Caco-2 (cell line): Measurements from ENCODE around the gene GRM4. TPM values are rescaled to one million over a fixed set of nuclear protein-coding genes. Genes with fewer than 3 reads are reported as not detected.

ENCODE experiments used
- BruUV-seq: library from RNA; stranded (reverse); fragments of 400-500 nt; replicated peaks from 2 replicates; lab custom pipeline; 2021; lab: Mats Ljungman, UMichigan
- CTCF ChIA-PET: fragments of 300-600 bp; sonication (Branson Sonifier 250); formaldehyde crosslinking; loops from one replicate; lab custom pipeline; 2022; ENCODE audit warnings: antibody characterized with exemption; lab: Charles Lee
- POLR2A ChIA-PET: fragments of 300-600 bp; sonication (Branson Sonifier 250); formaldehyde crosslinking; loops from one replicate; lab custom pipeline; 2022; ENCODE audit warnings: antibody characterized with exemption; lab: Charles Lee
- DNase-seq, 2 experiments: peaks; one replicate each; pipeline versions ENCODE4 v3.0.0 to v3.0.0-alpha.2; 2020 to 2022
- H3K27me3 ChIP-seq: replicated peaks from 2 replicates; pipeline ENCODE4 v1.6.0; 2011; ENCODE audit warnings: low read length; ENCODE audit not compliant: control insufficient read depth, insufficient read depth
- H3K36me3 ChIP-seq: 2 replicates; pipeline ENCODE4 v1.5.1; 2011; ENCODE audit warnings: low read length; ENCODE audit not compliant: control insufficient read depth, insufficient read depth
- H3K4me1 ChIP-seq: fragments of 250-450 bp; sonication (Bioruptor Pico); 2 replicates; pipeline ENCODE4 v1.5.1; 2020; ENCODE audit warnings: mild to moderate bottlenecking
- H3K4me3 ChIP-seq: 2 replicates; pipeline ENCODE4 v1.5.1; 2011; ENCODE audit warnings: low read depth, mild to moderate bottlenecking, control low read depth, low read length
- H3K9me3 ChIP-seq: fragments of 250-450 bp; sonication (Bioruptor Pico); 2 replicates; pipeline ENCODE4 v1.5.1; 2020; ENCODE audit warnings: mild to moderate bottlenecking, moderate library complexity
- H3K27ac Mint-ChIP-seq: one replicate; pipeline ENCODE4 v1.8.0; 2022; ENCODE audit warnings: mixed read lengths; ENCODE audit not compliant: unreplicated experiment
- H3K27me3 Mint-ChIP-seq: one replicate; pipeline ENCODE4 v1.8.0; 2022; ENCODE audit warnings: mixed read lengths; ENCODE audit not compliant: insufficient read depth, unreplicated experiment
- H3K36me3 Mint-ChIP-seq: one replicate; pipeline ENCODE4 v1.8.0; 2022; ENCODE audit warnings: mild to moderate bottlenecking, mixed read lengths; ENCODE audit not compliant: insufficient read depth, unreplicated experiment
- H3K4me1 Mint-ChIP-seq: one replicate; pipeline ENCODE4 v1.8.0; 2022; ENCODE audit warnings: low read depth, mixed read lengths; ENCODE audit not compliant: unreplicated experiment
- H3K4me3 Mint-ChIP-seq: one replicate; pipeline ENCODE4 v1.8.0; 2022; ENCODE audit warnings: mild to moderate bottlenecking, moderate library complexity, mixed read lengths; ENCODE audit not compliant: unreplicated experiment
- H3K9me3 Mint-ChIP-seq: one replicate; pipeline ENCODE4 v1.8.0; 2022; ENCODE audit warnings: mixed read lengths; ENCODE audit not compliant: unreplicated experiment
- intact Hi-C: fragments of 100-400 bp; cut with micrococcal nuclease; formaldehyde crosslinking; loops from one replicate; pipeline ENCODE4 v1.10.0; 2022; ENCODE audit not compliant: unreplicated experiment
- total RNA-seq: library from RNA; stranded (reverse); gene quantifications from 2 replicates; pipeline ENCODE4 v1.2.3, GENCODE V29; 2022
- TF ChIP-seq, protein P1 (sequence below), 2 experiments: fragments of 200-600 bp in 1 of 2; IDR thresholded peaks; 1 replicate in 1 of 2; 2 replicates in 1 of 2; pipeline versions ENCODE4 v1.5.1 to v1.8.0; 2011 to 2022; ENCODE audit warnings: antibody characterized with exemption in 1 of 2, control low read depth in 1 of 2, inconsistent platforms in 1 of 2, low read depth in 1 of 2, low read length in 1 of 2, mild to moderate bottlenecking in 1 of 2, moderate library complexity in 1 of 2; ENCODE audit not compliant: insufficient read depth in 1 of 2, severe bottlenecking in 1 of 2, unreplicated experiment in 1 of 2

Gene GRM4
- total RNA-seq, 1 experiment from 2014 or later = 0.09 TPM

DNA sequence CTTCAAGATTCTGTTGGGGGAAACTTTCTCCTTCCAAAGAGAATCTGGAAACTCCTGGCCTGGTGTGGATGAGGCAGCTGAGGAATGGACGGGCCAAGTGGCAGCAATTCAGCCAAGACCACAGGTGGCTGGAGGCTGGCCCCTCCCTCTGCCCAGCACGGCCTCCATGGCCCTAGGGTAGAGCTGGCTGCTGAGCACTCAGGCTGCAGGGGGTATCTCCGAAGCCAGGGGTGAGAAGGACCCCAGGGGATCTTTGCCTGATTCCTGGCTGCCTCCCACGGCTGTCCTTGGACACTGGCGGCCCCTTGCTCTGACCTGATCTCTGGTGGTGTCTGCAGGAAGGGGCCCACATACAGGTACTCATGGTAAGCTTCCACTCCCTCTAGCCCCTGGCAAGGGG is 39.0 kb downstream of the GRM4 start:
- Mint-ChIP-seq H3K9me3 (no peaks in the 10 kb centered on the region), H3K4me3 (no peak overlapping the region), H3K27ac (no peak overlapping the region), H3K36me3 (no peaks in the 10 kb centered on the region), H3K4me1 (peaks cover 5% of the 10 kb centered on the region), H3K27me3 (peaks cover 21% of the 10 kb centered on the region)
- TF ChIP-seq, protein P1, sequence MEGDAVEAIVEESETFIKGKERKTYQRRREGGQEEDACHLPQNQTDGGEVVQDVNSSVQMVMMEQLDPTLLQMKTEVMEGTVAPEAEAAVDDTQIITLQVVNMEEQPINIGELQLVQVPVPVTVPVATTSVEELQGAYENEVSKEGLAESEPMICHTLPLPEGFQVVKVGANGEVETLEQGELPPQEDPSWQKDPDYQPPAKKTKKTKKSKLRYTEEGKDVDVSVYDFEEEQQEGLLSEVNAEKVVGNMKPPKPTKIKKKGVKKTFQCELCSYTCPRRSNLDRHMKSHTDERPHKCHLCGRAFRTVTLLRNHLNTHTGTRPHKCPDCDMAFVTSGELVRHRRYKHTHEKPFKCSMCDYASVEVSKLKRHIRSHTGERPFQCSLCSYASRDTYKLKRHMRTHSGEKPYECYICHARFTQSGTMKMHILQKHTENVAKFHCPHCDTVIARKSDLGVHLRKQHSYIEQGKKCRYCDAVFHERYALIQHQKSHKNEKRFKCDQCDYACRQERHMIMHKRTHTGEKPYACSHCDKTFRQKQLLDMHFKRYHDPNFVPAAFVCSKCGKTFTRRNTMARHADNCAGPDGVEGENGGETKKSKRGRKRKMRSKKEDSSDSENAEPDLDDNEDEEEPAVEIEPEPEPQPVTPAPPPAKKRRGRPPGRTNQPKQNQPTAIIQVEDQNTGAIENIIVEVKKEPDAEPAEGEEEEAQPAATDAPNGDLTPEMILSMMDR (IDR thresholded peaks at IDR 0.05; ENCODE audit: insufficient read depth in 1 of 2, low read depth in 1 of 2, low read length in 1 of 2, severe bottlenecking in 1 of 2, unreplicated experiment in 1 of 2) = no peak
- no TSS peak for BruUV-seq
- Histone ChIP-seq H3K4me3 (no peak overlapping the region), H3K27me3 (peaks cover 2% of the 10 kb centered on the region), H3K9me3 (no peaks in the 10 kb centered on the region), H3K36me3 (no peaks in the 10 kb centered on the region), H3K4me1 (no peaks in the 10 kb centered on the region)
- ChIA-PET POLR2A (no interaction called here), CTCF (no interaction called here)
- no peak for DNase-seq
- intact Hi-C loops = no loop called here

DNA sequence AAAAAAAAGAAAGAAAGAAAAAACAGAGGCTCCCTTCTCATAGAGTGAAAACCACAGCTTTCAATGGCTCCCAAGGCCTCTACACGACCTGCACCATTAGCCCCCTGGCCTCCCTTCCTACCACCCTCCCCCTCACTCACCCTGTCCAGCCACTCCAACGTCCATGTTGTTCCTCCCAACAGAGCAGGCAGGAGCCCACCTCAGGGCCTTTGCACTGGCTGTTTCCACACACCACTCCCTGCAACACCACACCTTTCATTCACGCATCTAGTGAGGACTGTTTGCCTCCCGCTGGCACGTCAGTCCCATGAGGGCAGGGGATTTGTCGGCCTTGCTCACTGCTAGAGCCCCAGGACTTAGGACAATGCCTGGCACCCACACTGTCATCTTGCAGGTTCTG is 39.5 kb downstream of the GRM4 start:
- H3K9me3 ChIP-seq = no peaks in the 10 kb centered on the region
- CTCF ChIA-PET = no interaction called here
- TF ChIP-seq, protein P1 (IDR thresholded peaks at IDR 0.05; ENCODE audit: insufficient read depth in 1 of 2, low read depth in 1 of 2, low read length in 1 of 2, severe bottlenecking in 1 of 2, unreplicated experiment in 1 of 2) = no peak
- Mint-ChIP-seq H3K4me1 (peaks cover 5% of the 10 kb centered on the region), H3K9me3 (no peaks in the 10 kb centered on the region), H3K27me3 (peaks cover 21% of the 10 kb centered on the region), H3K36me3 (no peaks in the 10 kb centered on the region), H3K4me3 (no peak overlapping the region), H3K27ac (no peak overlapping the region)
- no TSS peak for BruUV-seq
- POLR2A ChIA-PET = no interaction called here
- no peaks in the 10 kb centered on the region for H3K4me1 ChIP-seq
- DNase-seq = no peak
- no peak overlapping the region for H3K4me3 ChIP-seq
- H3K27me3 ChIP-seq = peaks cover 2% of the 10 kb centered on the region
- intact Hi-C loops = no loop called here
- H3K36me3 ChIP-seq = no peaks in the 10 kb centered on the region

DNA sequence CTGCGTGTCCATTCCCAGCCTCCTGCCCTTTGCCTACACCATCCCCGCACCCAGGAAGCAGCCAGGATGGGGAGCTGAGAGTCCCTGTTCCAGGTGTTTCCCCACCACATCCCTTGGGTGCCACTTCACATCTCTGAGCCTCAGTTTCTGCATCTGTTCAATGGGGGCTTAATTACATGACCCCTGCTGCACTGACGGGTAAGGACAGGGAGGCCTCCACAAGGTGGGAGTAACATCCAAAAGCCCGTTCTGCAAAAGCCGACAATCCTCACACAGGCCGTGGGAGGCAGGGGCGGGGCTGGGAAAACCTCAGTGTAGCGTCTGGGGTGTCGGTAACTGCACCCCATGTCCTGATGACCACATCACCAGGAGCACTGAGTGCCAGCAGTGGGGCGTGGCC is 41.3 kb downstream of the GRM4 start:
- intact Hi-C loops = no loop called here
- Histone ChIP-seq H3K27me3 (peaks cover 1% of the 10 kb centered on the region), H3K9me3 (no peaks in the 10 kb centered on the region), H3K4me3 (no peak overlapping the region), H3K4me1 (no peaks in the 10 kb centered on the region), H3K36me3 (no peaks in the 10 kb centered on the region)
- DNase-seq = no peak
- no peak overlapping the region for H3K27ac Mint-ChIP-seq
- H3K27me3 Mint-ChIP-seq = peaks cover 18% of the 10 kb centered on the region
- CTCF ChIA-PET = no interaction called here
- TF ChIP-seq, protein P1 (IDR thresholded peaks at IDR 0.05; ENCODE audit: insufficient read depth in 1 of 2, low read depth in 1 of 2, low read length in 1 of 2, severe bottlenecking in 1 of 2, unreplicated experiment in 1 of 2) = no peak
- POLR2A ChIA-PET = no interaction called here
- no peaks in the 10 kb centered on the region for H3K36me3 Mint-ChIP-seq
- no peaks in the 10 kb centered on the region for H3K9me3 Mint-ChIP-seq
- H3K4me1 Mint-ChIP-seq = peaks cover 5% of the 10 kb centered on the region
- H3K4me3 Mint-ChIP-seq = no peak overlapping the region
- no TSS peak for BruUV-seq
